ENCODE measurements around the gene CCDC40. TPM values are rescaled to one million over a fixed set of nuclear protein-coding genes. Genes with fewer than 3 reads are reported as not detected.

CCDC40 gene
- total and polyA plus RNA-seq, 2 of the 13 experiments (the other 11 are each of a cell fraction or from before 2014, with no cell fraction given), result 4.1 to 5.5 TPM

GRCh38 chr17:79988185-79988971 lies 48.1 kb upstream of the CCDC40 start (continued):
- TF ChIP-seq SRY (CRISPR knock-in tag; IDR thresholded peaks at IDR 0.05) (peak; percentile 12; the same call in 1 of the 2 replicates), CREBL2 (CRISPR knock-in tag; IDR thresholded peaks at IDR 0.05; ENCODE audit: borderline replicate concordance) (peak; percentile 69; the same call in 1 of the 2 replicates), CBX1 (IDR thresholded peaks at IDR 0.05; ENCODE audit: low read depth) (no peak), KMT2A (CRISPR knock-in tag; IDR thresholded peaks at IDR 0.05) (peak; percentile 85), ZNF747 (CRISPR knock-in tag; IDR thresholded peaks at IDR 0.05; ENCODE audit: borderline replicate concordance) (peak; percentile 98), LCORL (IDR thresholded peaks at IDR 0.05) (peak; percentile 82), LCORL (CRISPR knock-in tag; IDR thresholded peaks at IDR 0.05) (peak; percentile 100), DNMT3B (CRISPR knock-in tag; conservative IDR thresholded peaks at IDR 0.05) (peak; percentile 76; the same call in 1 of the 2 replicates), RARG (CRISPR knock-in tag; IDR thresholded peaks at IDR 0.05; ENCODE audit: low read depth) (no peak), ZBTB20 (CRISPR knock-in tag; IDR thresholded peaks at IDR 0.05; ENCODE audit: borderline replicate concordance, low read depth) (peak; percentile 89), ZNF292 (CRISPR knock-in tag; IDR thresholded peaks at IDR 0.05; ENCODE audit: borderline replicate concordance, low read depth) (peak; percentile 91), NFE2L2 (IDR thresholded peaks at IDR 0.05; ENCODE audit: low read length) (no peak), ZMYM3 (CRISPR knock-in tag; IDR thresholded peaks at IDR 0.05) (peak; percentile 67), ZSCAN30 (CRISPR knock-in tag; IDR thresholded peaks at IDR 0.05) (no peak), SIN3A (IDR thresholded peaks at IDR 0.05; ENCODE audit: borderline replicate concordance, low read depth, low read length) (no peak), FOXO1 (CRISPR knock-in tag; IDR thresholded peaks at IDR 0.05) (peak; percentile 98), HNRNPUL1 (IDR thresholded peaks at IDR 0.05; ENCODE audit: low read depth, low read length) (no peak), ZNF577 (CRISPR knock-in tag; IDR thresholded peaks at IDR 0.05; ENCODE audit: borderline replicate concordance, low read depth) (no peak), EED (CRISPR knock-in tag; IDR thresholded peaks at IDR 0.05) (peak; percentile 91; the same call in 1 of the 2 replicates), PLRG1 (conservative IDR thresholded peaks at IDR 0.05) (no peak), ATF7-NPFF (CRISPR knock-in tag; IDR thresholded peaks at IDR 0.05; ENCODE audit: low read depth) (peak; percentile 19; the same call in 1 of the 2 replicates), IRF2 (CRISPR knock-in tag; IDR thresholded peaks at IDR 0.05) (peak; percentile 81), MAF1 (CRISPR knock-in tag; IDR thresholded peaks at IDR 0.05; ENCODE audit: borderline replicate concordance) (peak; percentile 69; the same call in 1 of the 2 replicates), ZNF740 (CRISPR knock-in tag; IDR thresholded peaks at IDR 0.05) (peak; percentile 79; the same call in 1 of the 2 replicates), ZFP1 (CRISPR knock-in tag; IDR thresholded peaks at IDR 0.05) (peak; percentile 89), ZNF558 (CRISPR knock-in tag; IDR thresholded peaks at IDR 0.05; ENCODE audit: borderline replicate concordance) (peak; percentile 63; the same call in 1 of the 2 replicates), ZFP37 (CRISPR knock-in tag; IDR thresholded peaks at IDR 0.05; ENCODE audit: borderline replicate concordance) (peak; percentile 95; the same call in 1 of the 2 replicates), ZNF660 (CRISPR knock-in tag; IDR thresholded peaks at IDR 0.05; ENCODE audit: borderline replicate concordance, low read depth) (no peak), THAP11 (CRISPR knock-in tag; IDR thresholded peaks at IDR 0.05) (peak; percentile 84)
- TF ChIP-seq, protein P1, sequence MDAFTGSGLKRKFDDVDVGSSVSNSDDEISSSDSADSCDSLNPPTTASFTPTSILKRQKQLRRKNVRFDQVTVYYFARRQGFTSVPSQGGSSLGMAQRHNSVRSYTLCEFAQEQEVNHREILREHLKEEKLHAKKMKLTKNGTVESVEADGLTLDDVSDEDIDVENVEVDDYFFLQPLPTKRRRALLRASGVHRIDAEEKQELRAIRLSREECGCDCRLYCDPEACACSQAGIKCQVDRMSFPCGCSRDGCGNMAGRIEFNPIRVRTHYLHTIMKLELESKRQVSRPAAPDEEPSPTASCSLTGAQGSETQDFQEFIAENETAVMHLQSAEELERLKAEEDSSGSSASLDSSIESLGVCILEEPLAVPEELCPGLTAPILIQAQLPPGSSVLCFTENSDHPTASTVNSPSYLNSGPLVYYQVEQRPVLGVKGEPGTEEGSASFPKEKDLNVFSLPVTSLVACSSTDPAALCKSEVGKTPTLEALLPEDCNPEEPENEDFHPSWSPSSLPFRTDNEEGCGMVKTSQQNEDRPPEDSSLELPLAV (CRISPR knock-in tag; conservative IDR thresholded peaks at IDR 0.05; ENCODE audit: low read depth), result no peak
- TF ChIP-seq, protein P2, sequence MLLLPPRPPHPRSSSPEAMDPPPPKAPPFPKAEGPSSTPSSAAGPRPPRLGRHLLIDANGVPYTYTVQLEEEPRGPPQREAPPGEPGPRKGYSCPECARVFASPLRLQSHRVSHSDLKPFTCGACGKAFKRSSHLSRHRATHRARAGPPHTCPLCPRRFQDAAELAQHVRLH (CRISPR knock-in tag; IDR thresholded peaks at IDR 0.05; ENCODE audit: borderline replicate concordance, low read depth), result peak; percentile 47; the same call in 1 of the 2 replicates
